H9 (cell line): ENCODE data around the gene ADAM22. TPM values are rescaled to one million over a fixed set of nuclear protein-coding genes. Genes with fewer than 3 reads are reported as not detected.

Experiments used
- DNase-seq: peaks from one replicate; pipeline ENCODE4 v3.0.0-alpha.2; 2017
- H2AFZ ChIP-seq: one replicate; pipeline ENCODE4 v1.6.1; 2013; ENCODE audit warnings: mild to moderate bottlenecking, low read length, control low read depth, moderate library complexity
- H2AK5ac ChIP-seq: 2 replicates; pipeline ENCODE4 v1.6.1; 2013; ENCODE audit warnings: low read length, control low read depth, mixed read lengths; ENCODE audit not compliant: insufficient read length
- H2BK120ac ChIP-seq: one replicate; pipeline ENCODE4 v1.6.1; 2013; ENCODE audit warnings: low read depth, mild to moderate bottlenecking, low read length, control low read depth, inconsistent platforms; ENCODE audit not compliant: poor library complexity, severe bottlenecking
- H2BK12ac ChIP-seq: 2 replicates; pipeline ENCODE4 v1.6.1; 2013; ENCODE audit warnings: low read length, control low read depth, mixed read lengths, low read depth; ENCODE audit not compliant: insufficient read length
- H2BK15ac ChIP-seq: 2 replicates; pipeline ENCODE4 v1.6.1; 2013; ENCODE audit warnings: low read depth, low read length, control low read depth
- H2BK20ac ChIP-seq: one replicate; pipeline ENCODE4 v1.6.1; 2013; ENCODE audit warnings: low read depth, mild to moderate bottlenecking, low read length, control low read depth, inconsistent platforms; ENCODE audit not compliant: poor library complexity, severe bottlenecking
- H2BK5ac ChIP-seq: 2 replicates; pipeline ENCODE4 v1.6.1; 2013; ENCODE audit warnings: low read length, control low read depth, mixed read lengths; ENCODE audit not compliant: insufficient read length
- H3K14ac ChIP-seq: 2 replicates; pipeline ENCODE4 v1.6.1; 2013; ENCODE audit warnings: low read length, control low read depth; ENCODE audit not compliant: insufficient read depth
- H3K18ac ChIP-seq: 2 replicates; pipeline ENCODE4 v1.6.1; 2013; ENCODE audit warnings: low read depth, mild to moderate bottlenecking, mixed read lengths, low read length, control low read depth; ENCODE audit not compliant: insufficient read length
- H3K23ac ChIP-seq: 2 replicates; pipeline ENCODE4 v1.6.1; 2013; ENCODE audit warnings: low read length, control low read depth, mixed read lengths, low read depth; ENCODE audit not compliant: insufficient read length
- H3K23me2 ChIP-seq: 2 replicates; pipeline ENCODE4 v1.6.1; 2013; ENCODE audit warnings: low read depth, mild to moderate bottlenecking, mixed read lengths, low read length, control low read depth; ENCODE audit not compliant: insufficient read length, poor library complexity, severe bottlenecking
- H3K27ac ChIP-seq: 2 replicates; pipeline ENCODE4 v1.5.1; 2013; ENCODE audit warnings: low read length, control low read depth, mixed read lengths, low read depth; ENCODE audit not compliant: insufficient read length
- H3K27me3 ChIP-seq: 2 replicates; pipeline ENCODE4 v1.6.1; 2013; ENCODE audit warnings: low read length, control low read depth, inconsistent platforms; ENCODE audit not compliant: insufficient read depth
- H3K4ac ChIP-seq: 2 replicates; pipeline ENCODE4 v1.6.1; 2013; ENCODE audit warnings: low read depth, mild to moderate bottlenecking, control low read depth, inconsistent platforms, low read length, moderate library complexity
- H3K4me1 ChIP-seq: 2 replicates; pipeline ENCODE4 v1.6.1; 2013; ENCODE audit warnings: low read length, control low read depth, inconsistent platforms; ENCODE audit not compliant: insufficient read depth
- H3K4me2 ChIP-seq: 2 replicates; pipeline ENCODE4 v1.6.1; 2013; ENCODE audit warnings: low read length, control low read depth, mixed read lengths; ENCODE audit not compliant: insufficient read length, insufficient read depth
- H3K56ac ChIP-seq: 2 replicates; pipeline ENCODE4 v1.6.1; 2013; ENCODE audit warnings: low read depth, mild to moderate bottlenecking, mixed read lengths, low read length, control low read depth; ENCODE audit not compliant: insufficient read length
- H3K79me1 ChIP-seq: 2 replicates; pipeline ENCODE4 v1.6.1; 2013; ENCODE audit warnings: low read depth, mild to moderate bottlenecking, moderate library complexity, low read length, control low read depth, inconsistent platforms; ENCODE audit not compliant: insufficient read depth, poor library complexity, severe bottlenecking
- H3K79me2 ChIP-seq: 2 replicates; pipeline ENCODE4 v1.6.1; 2013; ENCODE audit warnings: low read length, control low read depth, inconsistent platforms; ENCODE audit not compliant: insufficient read depth
- H3K9ac ChIP-seq: 2 replicates; pipeline ENCODE4 v1.6.1; 2013; ENCODE audit warnings: low read length, control low read depth, mixed read lengths; ENCODE audit not compliant: insufficient read length; ENCODE audit errors: extremely low read depth
- H3K9me3 ChIP-seq: one replicate; pipeline ENCODE4 v1.6.1; 2013; ENCODE audit warnings: low read depth, low read length, inconsistent platforms; ENCODE audit not compliant: control insufficient read depth
- H3T11ph ChIP-seq: one replicate; pipeline ENCODE4 v1.6.1; 2013; ENCODE audit warnings: mild to moderate bottlenecking, low read length, control low read depth, inconsistent platforms
- H4K20me1 ChIP-seq: one replicate; pipeline ENCODE4 v1.6.1; 2013; ENCODE audit not compliant: control insufficient read depth, insufficient read length, insufficient read depth
- H4K5ac ChIP-seq: 2 replicates; pipeline ENCODE4 v1.6.1; 2013; ENCODE audit warnings: low read depth, mild to moderate bottlenecking, mixed read lengths, low read length, control low read depth; ENCODE audit not compliant: insufficient read length
- H4K8ac ChIP-seq: replicated peaks from 2 replicates; pipeline ENCODE4 v1.6.1; 2013; ENCODE audit warnings: low read length, control low read depth, mixed read lengths, low read depth; ENCODE audit not compliant: insufficient read length
- H4K91ac ChIP-seq: 2 replicates; pipeline ENCODE4 v1.6.1; 2013; ENCODE audit warnings: low read depth, mild to moderate bottlenecking, moderate library complexity, mixed read lengths, low read length, control low read depth; ENCODE audit not compliant: insufficient read length
- H3K27ac Mint-ChIP-seq, 3 experiments: 2 replicates in 2 of 3; 3 replicates in 1 of 3; pipeline ENCODE4 v1.8.0; 2020 to 2021; ENCODE audit warnings: mixed read lengths in 3 of 3, mild to moderate bottlenecking in 1 of 3, moderate library complexity in 1 of 3
- H3K27me3 Mint-ChIP-seq: 2 replicates; pipeline ENCODE4 v1.8.0; 2021; ENCODE audit warnings: low read depth, mild to moderate bottlenecking, moderate library complexity, mixed read lengths
- H3K36me3 Mint-ChIP-seq, 3 experiments: 2 replicates in 2 of 3; 3 replicates in 1 of 3; pipeline ENCODE4 v1.8.0; 2020 to 2021; ENCODE audit warnings: low read depth in 3 of 3, mixed read lengths in 3 of 3; ENCODE audit not compliant: insufficient read depth in 1 of 3
- H3K4me1 Mint-ChIP-seq, 2 experiments: 2 replicates each; pipeline ENCODE4 v1.8.0; 2020; ENCODE audit warnings: mixed read lengths in 2 of 2
- H3K4me3 Mint-ChIP-seq, 2 experiments: 2 replicates in 1 of 2; 3 replicates in 1 of 2; pipeline ENCODE4 v1.8.0; 2020 to 2021; ENCODE audit warnings: mild to moderate bottlenecking in 2 of 2, mixed read lengths in 2 of 2, moderate library complexity in 1 of 2
- H3K9me3 Mint-ChIP-seq, 2 experiments: 2 replicates in 1 of 2; 3 replicates in 1 of 2; pipeline ENCODE4 v1.8.0; 2020; ENCODE audit warnings: mild to moderate bottlenecking in 2 of 2, mixed read lengths in 2 of 2, moderate library complexity in 1 of 2
- WGBS: extraction: QIAGEN DNeasy Blood & Tissue Kit; methylation state at CpG from one replicate; pipeline ENCODE4 v1.1.7; 2013; ENCODE audit warnings: missing lambda C conversion rate, low lambda C conversion rate, mixed read lengths; ENCODE audit not compliant: insufficient read length; ENCODE audit errors: extremely low coverage; 5-methylcytosine and 5-hydroxymethylcytosine counted together
- total RNA-seq: library from RNA; stranded (reverse); gene quantifications from 2 replicates; pipeline ENCODE4 v1.2.1, GENCODE V29; 2021
- TF ChIP-seq, protein P1 (sequence below): fragments of 200-600 bp; sonication (generic); conservative IDR thresholded peaks from 3 replicates; pipeline ENCODE4 v1.8.0; 2021; ENCODE audit warnings: antibody characterized with exemption, mild to moderate bottlenecking

The ADAM22 gene
- total RNA-seq, 1 experiment from 2014 or later: 8.7 TPM

DNA sequence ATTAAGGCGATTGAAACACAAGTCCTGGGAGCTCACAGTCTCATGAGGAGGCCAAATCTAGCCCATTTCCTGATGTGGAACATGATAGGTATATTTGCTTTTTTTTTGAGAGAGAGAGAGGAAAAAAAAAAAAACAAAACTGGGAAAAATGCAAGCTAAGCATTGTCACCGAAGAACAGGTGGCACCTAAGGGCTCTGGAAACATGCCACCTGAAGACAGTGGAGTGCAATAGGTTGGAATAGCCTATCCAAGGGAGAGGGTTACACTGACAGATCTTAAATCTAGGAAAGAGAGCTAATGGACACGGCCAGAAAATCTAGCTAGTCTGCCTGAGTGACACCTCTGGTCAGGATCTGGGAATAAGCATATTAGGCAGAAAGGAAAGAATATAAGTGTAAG lies 175.6 kb downstream of the ADAM22 start:
- WGBS: no CpG with 5 or more reads among the region's 3 CpGs
- no peaks in the 10 kb centered on the region for H3K27me3 Mint-ChIP-seq
- H2BK20ac ChIP-seq: no peak overlapping the region

More for the DNA sequence above, 175.6 kb downstream of the ADAM22 start:
- DNase-seq: no peak
- Histone ChIP-seq H2BK5ac (no peak overlapping the region), H4K8ac (no peak overlapping the region), H3K27ac (no peak overlapping the region), H3K9ac (no peak overlapping the region), H3K4me1 (no peaks in the 10 kb centered on the region; the same call in 1 of the 2 replicates), H3K79me2 (no peaks in the 10 kb centered on the region), H4K5ac (no peak overlapping the region), H3K27me3 (no peaks in the 10 kb centered on the region), H2BK15ac (no peak overlapping the region; the same call in 1 of the 2 replicates), H2BK120ac (no peak overlapping the region), H2AK5ac (no peak overlapping the region), H4K20me1 (no peaks in the 10 kb centered on the region), H3K4me2 (no peak overlapping the region), H3K23ac (no peak overlapping the region), H4K91ac (no peak overlapping the region), H2BK12ac (no peak overlapping the region), H3K56ac (no peak overlapping the region), H2AFZ (no peak overlapping the region), H3K14ac (no peak overlapping the region), H3K79me1 (no peaks in the 10 kb centered on the region), H3K18ac (no peak overlapping the region), H3T11ph (no peak overlapping the region), H3K4ac (no peak overlapping the region), H3K23me2 (no peaks in the 10 kb centered on the region), H3K9me3 (no peaks in the 10 kb centered on the region)
- no peak overlapping the region; a peak in 1 of 7 replicates for H3K27ac Mint-ChIP-seq
- H3K4me1 Mint-ChIP-seq: peaks cover 23 to 28% of the 10 kb centered on the region in 2 experiments
- TF ChIP-seq, protein P1, sequence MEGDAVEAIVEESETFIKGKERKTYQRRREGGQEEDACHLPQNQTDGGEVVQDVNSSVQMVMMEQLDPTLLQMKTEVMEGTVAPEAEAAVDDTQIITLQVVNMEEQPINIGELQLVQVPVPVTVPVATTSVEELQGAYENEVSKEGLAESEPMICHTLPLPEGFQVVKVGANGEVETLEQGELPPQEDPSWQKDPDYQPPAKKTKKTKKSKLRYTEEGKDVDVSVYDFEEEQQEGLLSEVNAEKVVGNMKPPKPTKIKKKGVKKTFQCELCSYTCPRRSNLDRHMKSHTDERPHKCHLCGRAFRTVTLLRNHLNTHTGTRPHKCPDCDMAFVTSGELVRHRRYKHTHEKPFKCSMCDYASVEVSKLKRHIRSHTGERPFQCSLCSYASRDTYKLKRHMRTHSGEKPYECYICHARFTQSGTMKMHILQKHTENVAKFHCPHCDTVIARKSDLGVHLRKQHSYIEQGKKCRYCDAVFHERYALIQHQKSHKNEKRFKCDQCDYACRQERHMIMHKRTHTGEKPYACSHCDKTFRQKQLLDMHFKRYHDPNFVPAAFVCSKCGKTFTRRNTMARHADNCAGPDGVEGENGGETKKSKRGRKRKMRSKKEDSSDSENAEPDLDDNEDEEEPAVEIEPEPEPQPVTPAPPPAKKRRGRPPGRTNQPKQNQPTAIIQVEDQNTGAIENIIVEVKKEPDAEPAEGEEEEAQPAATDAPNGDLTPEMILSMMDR: no peak
- peaks cover 2 to 11% (median 5%) of the 10 kb centered on the region in 3 experiments; a peak in 5 of 7 replicates for H3K36me3 Mint-ChIP-seq
- no peaks in the 10 kb centered on the region for H3K9me3 Mint-ChIP-seq
- no peak overlapping the region for H3K4me3 Mint-ChIP-seq
